Raji (cell line): ENCODE measurements around the gene CENPS.

Source experiments
- POLR2A ChIP-seq: IDR thresholded peaks from 2 replicates; pipeline ENCODE4 v1.6.1; 2011; ENCODE audit warnings: low read depth, low read length, control low read depth; ENCODE audit not compliant: insufficient read depth

Gene CENPS

DNA sequence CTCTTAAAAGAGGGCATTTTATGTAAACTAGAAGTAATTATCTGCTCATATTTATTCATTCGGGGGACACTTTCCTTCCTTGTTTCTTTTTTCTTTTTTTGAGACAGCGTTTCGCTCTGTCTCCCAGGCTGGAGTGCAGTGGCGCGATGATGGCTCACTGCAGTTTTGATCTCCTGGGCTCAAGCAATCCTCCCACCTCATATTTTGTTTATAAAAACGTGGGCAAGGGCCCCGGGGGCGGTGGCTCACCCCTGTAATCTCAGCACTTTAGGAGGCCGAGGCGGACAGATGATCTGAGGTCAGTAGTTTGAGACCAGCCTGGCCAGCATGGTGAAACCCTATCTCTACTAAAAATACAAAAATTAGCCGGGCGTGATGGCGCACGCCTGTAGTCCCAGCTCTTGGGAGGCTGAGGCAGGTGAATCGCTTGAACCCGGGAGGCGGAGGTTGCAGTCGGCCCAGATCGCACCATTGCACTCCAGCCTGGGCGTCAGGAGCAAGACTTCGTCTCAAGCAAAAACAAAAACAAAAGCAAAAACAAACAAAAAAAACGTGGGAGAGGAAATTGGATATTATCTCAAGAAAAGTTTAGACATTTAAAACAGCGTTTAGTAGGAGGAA lies 43.0 kb downstream of the CENPS start:
- TF ChIP-seq POLR2A = no peak

DNA sequence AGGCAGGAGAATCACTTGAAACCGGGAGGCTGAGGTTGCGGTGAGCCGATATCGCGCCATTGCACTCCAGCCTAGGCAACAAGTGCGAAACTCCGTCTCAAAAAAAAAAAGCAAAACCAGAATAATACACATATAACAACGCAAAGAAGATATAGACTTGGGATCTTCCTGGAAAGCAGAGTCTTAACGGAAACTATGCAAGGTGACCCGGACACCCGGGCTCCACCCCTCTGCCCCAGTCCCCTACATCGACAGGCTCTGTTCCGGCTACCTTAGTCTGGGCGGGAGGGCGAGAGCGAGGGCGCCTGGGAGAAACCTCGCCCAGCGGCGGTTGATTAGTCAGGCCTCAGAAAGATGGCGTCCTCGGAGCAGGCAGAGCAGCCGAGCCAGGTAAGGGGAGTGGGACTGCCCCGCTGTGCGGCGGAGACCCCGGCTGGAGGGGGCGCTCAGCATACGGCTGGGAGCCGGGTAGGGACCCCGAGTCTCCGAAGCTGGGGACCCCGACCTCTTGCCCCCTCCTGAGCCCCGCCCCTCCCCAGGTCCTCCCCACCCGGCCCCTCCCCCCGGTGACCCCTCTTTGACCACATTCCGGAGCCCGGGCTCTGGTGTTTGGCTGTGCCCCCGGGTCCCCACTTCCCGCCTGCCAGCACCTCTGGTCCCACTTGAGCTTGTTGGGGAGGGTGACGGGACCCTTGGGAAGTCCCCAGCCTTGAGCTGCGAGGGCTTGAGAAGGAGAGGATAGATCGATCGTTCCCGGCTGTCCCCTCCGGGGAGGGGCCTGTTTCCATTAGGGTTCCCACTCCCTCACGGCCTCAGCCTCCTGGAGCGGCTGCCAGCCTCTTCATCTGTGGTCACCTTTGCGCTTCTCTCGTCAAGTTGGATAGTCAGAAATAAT lies 44.6 kb downstream of the CENPS start, which contains the start of gene PEX14:
Gene PEX14 (plus strand): TSS at position 338 of the 895 bp plus-strand sequence. CDS start 17 bp downstream, at position 355.
- TF ChIP-seq POLR2A = peak; percentile 91

DNA sequence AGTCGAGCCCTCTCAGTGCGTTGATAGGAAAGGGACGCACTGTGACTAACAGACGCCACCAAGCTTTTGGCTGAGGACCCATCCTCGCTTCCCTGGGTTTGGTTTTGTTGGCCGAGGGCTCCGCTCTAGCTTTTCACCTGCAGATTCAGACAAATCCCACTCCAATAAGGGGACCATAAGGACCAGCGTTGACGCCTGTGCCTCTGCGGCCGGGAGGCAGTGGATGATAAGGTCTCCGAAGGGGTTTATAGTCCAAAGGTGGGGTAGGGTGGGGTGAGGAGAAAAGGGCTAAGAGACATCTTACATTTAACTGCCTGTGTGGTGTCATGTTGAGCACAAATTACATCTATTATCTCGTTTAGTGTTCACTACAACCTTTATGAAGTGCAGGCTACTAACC lies 45.3 kb downstream of the CENPS start:
- TF ChIP-seq POLR2A = no peak

DNA sequence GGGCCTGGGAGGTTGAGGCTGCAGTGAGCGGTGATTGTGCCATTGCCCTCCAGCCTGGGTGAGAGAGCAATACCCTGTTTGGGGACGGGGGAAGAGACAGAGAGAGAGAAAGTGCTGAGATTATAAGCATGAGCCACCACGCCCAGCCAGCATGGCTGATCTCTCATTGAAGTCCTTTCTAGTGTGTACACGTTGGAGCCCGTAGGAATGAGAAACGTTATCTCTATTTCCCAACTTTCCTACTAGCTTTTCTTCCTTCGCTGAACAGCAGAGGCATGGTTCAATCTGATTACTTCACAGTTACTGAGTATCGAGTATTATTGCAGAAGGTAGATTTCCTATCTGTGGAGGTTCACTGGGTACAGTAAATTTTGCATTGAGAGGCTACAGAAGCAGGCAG lies 49.1 kb downstream of the CENPS start:
- TF ChIP-seq POLR2A = no peak

DNA sequence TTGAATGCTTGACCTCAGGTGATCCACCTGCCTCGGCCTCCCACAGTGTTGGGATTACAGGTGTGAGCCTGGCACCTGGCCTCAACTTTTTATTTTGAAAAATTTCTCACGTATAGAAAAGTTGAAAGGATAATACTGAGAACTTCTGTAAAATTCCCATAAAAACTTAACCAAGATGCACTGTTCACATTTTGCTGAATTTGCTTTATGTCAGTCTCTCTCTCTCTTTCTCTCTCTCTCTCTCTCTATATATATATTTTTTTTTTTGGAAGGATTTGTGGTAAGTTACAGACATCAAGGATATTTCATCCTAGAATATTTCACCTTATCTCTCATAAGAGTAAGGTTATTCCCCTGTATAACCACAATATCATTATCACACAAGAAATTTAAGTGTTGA lies 50.4 kb downstream of the CENPS start:
- TF ChIP-seq POLR2A = no peak

DNA sequence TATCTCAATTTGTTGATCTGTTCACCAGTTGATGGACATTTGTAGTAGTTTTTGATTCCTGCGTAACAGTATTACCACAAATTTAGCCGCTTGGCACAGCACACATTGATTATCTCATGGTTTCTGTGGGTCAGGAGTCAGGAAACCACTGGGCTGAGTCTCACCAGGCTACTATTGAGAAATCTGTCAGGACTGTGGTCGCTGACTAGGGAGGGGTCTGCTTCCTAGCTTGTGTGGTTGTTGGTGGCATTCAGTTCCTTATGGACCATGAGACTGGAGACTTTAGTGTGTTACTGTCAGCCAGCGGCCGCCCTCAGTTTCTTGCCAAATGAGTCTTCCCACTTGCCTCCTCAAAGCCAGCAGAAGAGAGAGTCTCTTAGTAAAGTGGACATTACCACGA lies 54.3 kb downstream of the CENPS start:
- no peak for TF ChIP-seq POLR2A

DNA sequence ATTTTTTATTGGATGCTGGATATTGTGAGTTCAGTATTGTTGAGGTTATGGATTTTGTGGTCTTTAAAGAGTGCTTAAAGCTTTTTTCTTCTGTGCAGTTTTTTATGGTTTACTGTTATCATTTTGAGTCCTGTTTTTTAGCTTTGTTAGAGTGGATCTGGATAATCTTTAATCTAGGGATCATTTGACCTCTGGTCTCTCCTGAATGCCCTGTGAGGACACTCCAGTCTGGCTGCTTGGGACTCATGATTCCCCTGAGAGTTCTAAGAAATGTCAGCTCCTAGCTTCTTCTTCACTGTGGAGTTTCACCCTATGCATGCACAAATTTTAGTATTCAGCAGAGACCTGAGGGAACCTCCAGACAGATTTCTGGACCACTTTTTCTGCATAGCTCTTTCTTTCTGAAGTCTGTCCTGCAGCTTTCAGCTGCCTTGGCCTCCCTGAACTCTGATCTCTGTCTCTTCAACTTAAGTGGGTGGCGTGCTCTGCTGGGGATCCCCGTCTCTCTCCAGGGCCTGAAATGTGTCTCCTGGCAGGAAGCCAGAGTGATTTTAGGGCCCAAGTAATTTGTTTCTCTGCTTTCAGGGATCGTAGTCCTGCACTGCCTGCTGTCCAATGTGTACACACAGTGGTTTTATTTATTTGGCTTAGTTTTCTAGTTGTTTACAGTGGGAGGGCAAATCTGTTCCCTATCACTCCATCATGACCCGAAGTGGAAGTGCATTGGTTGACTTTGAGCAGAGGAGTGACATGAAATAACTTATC lies 59.2 kb downstream of the CENPS start:
- TF ChIP-seq POLR2A = no peak

DNA sequence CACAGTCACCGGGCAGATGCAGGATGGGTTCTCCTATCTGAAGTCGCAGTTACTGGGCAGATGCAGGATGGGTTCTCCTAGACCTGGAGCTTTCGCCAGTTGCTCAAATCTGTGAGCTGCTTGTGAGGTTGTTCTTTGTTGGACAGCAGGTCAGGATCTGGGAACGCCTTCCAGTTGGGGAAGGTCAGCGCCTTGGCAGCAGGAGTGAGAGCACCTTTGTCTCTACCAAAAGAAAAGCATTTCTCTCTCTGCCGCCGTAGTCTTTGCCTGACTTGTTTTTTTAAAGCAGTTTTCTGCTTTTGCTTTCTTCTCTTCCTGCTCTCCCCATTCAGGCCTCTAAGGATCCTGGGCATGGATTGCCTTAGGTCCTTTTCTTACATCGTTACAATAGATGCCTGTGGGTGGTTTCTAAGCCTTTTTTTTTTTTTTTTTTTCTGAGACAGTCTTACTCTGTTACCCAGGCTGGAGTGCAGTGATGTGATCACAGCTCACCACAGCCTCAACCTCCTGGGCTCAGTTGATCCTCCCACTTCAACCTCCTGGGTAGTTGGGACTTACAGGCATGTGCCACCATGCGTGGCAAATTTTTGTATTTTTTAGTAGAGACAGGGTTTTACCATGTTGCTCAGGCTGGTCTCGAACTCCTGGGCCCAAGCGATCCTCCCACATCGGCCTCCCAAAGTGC lies 60.2 kb downstream of the CENPS start:
- TF ChIP-seq POLR2A = no peak
